TTC549 (cell line): Measurements from ENCODE around the gene AK5.

Experiments used
- FAIRE-seq: peaks from 2 replicates; lab custom pipeline; 2012; peaks lifted over from hg19 to GRCh38; lab: Jason Lieb, UNC

AK5 gene

DNA sequence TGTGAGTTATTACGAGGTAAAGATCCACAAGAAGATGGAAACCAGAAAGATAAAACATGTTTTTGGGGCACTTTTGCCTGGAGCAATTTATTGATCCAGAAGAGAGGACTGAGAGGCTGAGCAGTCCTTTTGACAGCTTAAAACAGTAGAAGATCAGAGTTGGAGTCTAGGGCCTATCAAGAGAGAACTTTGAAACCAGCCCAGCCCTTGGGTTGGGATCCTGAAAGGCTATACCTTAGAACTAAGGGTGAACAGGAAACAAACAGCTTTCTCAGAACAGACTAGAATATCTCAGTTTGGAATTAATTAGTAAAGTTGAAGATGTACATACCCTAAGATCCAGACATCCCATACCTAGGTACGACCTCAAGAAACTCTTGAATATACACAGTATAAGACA, 311.1 kb downstream of the AK5 start:
- no peak for FAIRE-seq

DNA sequence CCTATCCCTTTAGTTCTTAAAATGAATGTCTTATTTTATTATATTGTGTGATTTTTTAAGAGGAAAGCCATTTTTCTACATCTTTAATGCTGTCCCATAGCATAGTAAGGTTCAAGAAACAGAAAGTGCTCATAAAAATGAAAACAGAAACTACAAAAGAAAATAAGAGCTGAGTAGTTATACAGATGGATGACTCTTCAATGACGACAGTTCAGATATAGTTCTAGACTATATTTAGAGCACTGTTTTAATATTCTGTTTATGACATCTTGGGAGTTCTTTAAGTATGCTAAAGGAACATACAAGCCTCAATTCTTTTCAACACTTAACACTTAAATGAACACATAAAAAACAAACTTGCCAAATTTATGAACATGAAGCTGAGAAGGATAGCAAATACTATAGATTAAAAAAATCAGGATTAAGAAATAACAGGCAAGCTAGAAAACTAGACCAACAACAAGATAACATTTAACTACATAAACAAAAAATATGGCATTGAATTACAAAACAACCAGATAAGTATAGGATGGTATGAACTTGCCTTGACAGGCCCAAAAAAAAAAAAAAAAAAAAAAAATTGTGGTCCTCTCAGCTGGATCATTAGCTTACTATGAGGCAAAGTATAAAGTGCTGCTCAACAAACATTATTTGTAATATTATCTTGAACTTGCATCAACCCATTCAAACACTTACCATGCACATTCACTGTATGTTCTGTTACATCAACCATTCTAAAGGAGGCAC, 312.7 kb downstream of the AK5 start:
- FAIRE-seq: no peak

DNA sequence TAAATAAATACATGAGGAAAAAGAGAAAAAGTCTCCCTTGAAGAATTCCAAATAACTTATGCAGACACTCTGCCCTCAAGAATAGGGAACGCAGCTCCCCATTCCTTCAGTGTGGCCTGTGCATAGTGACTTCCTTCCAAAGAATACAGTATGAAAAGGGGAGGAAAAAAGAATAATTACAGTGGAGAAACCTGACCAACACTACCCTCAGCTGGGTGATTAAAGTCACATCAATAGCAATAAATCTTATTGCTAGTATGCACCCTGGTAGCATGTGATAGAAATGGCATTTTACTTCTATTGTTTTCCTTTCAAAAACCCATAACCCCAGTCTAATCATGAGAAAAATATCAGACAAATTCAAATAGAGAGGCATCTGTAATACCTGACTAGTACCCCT, 315.5 kb downstream of the AK5 start:
- FAIRE-seq: no peak

DNA sequence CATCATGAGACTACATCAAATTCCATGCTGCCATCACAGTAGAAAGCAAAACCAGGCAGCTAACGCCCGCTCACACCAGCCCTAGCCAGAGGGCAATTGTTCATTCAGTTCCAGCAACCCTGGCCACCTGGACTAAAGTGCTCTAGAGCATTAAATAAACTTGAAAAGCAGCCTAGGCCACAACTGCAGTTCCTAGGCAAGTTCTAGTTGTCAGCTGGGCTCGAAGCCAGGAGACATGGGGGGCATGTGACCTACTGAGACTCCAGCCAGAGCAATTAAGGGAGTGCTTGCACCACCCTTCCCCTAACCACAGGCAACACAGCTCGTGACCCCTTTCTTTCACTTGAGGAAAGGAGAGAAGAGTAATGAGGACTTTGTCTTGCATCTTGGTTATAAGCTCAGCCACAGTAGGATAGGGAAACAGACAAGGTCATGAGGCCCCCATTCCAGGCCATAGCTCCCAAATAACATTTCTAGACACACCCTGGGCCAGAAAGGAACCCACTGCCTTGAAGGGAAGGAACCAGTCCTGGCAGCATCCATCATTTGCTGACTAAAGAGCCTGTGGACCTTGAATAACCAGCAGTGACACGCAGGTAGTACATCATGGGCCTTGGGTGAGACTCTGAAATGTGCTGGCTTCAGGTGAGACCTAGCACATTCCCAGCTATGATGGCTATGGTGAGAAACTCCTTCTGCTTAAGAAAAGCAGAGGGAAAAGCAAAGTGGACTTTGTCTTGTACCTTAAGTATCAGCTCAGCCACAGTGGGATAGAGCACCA, 323.6 kb downstream of the AK5 start:
- no peak for FAIRE-seq

DNA sequence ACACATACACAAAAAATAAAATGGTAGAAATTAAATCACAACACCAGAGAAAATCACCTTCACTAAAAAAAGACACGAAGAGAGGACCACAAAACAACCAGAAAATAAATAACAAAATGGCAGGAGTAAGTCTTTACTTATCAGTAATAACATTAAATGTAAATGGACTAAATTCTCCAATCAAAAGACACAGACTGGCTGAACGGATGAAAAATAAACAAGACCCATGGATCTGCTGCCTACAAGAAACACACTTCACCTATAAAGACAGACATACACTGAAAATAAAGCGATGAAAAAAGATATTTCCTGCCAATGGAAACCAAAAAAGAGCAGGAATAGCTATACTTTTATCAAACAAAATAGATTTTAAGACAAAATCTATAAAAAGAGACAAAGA, 327.1 kb downstream of the AK5 start:
- no peak for FAIRE-seq
